ENCODE measurements around the gene IL4R. TPM values are rescaled to one million over a fixed set of nuclear protein-coding genes. Genes with fewer than 3 reads are reported as not detected.

Gene IL4R
- total and polyA plus RNA-seq, 7 donors, result 2.1 to 9.6 (median 6.5) TPM

GRCh38 chr16:27377666-27378485, 64.1 kb downstream of the IL4R start:
- 65 to 74% (median 67%) methylated on average over 4 of the region's 4 CpGs for WGBS, 3 donors
- intact Hi-C loops (cut with DNase I), result no loop called here
- peaks cover 0 to 1% (median 0%) of the 10 kb centered on the region in 3 donors for H3K27me3 ChIP-seq (ENCODE audit: insufficient read depth in 3 of 3, low read length in 2 of 3)
- no peak for TF ChIP-seq CTCF (IDR thresholded peaks at IDR 0.05)
- H3K4me1 ChIP-seq, result no peaks in the 10 kb centered on the region
- ATAC-seq (no peak), DNase-seq (no peak)
- no peaks in the 10 kb centered on the region for H3K36me3 ChIP-seq (ENCODE audit: insufficient read depth in 1 of 2, low read depth in 1 of 2)
- no peak overlapping the region for H3K27ac ChIP-seq
- H3K9me3 ChIP-seq, result no peaks in the 10 kb centered on the region
- no peak overlapping the region for H3K4me3 ChIP-seq

GRCh38 chr16:27378871-27379481, 65.2 kb downstream of the IL4R start:
- TF ChIP-seq CTCF (IDR thresholded peaks at IDR 0.05), result no peak
- H3K27ac ChIP-seq, result no peak overlapping the region
- no peaks in the 10 kb centered on the region for H3K36me3 ChIP-seq (ENCODE audit: insufficient read depth in 1 of 2, low read depth in 1 of 2)
- no peaks in the 10 kb centered on the region for H3K9me3 ChIP-seq
- intact Hi-C loops (cut with DNase I), result no loop called here
- 68 to 70% (median 69%) methylated on average over 11 of the region's 11 CpGs for WGBS, 3 donors
- ATAC-seq (no peak), DNase-seq (no peak)
- no peaks in the 10 kb centered on the region for H3K4me1 ChIP-seq
- peaks cover 0 to 1% (median 0%) of the 10 kb centered on the region in 3 donors for H3K27me3 ChIP-seq (ENCODE audit: insufficient read depth in 3 of 3, low read length in 2 of 3)
- H3K4me3 ChIP-seq, result no peak overlapping the region

GRCh38 chr16:27379919-27380318, 66.1 kb downstream of the IL4R start:
- TF ChIP-seq CTCF (IDR thresholded peaks at IDR 0.05), result no peak
- Histone ChIP-seq H3K4me1 (no peaks in the 10 kb centered on the region), H3K4me3 (no peak overlapping the region), H3K36me3 (ENCODE audit: insufficient read depth in 1 of 2, low read depth in 1 of 2) (no peaks in the 10 kb centered on the region), H3K27me3 (ENCODE audit: insufficient read depth in 3 of 3, low read length in 2 of 3) (peaks cover 0 to 1% (median 0%) of the 10 kb centered on the region in 3 donors), H3K9me3 (no peaks in the 10 kb centered on the region), H3K27ac (no peak overlapping the region)
- no peak for DNase-seq
- no peak for ATAC-seq
- intact Hi-C loops (cut with DNase I), result no loop called here
- WGBS, 3 donors, result 85 to 88% (median 85%) methylated on average over 9 of the region's 9 CpGs

GRCh38 chr16:27381236-27381635, 67.5 kb downstream of the IL4R start:
- no peaks in the 10 kb centered on the region for H3K36me3 ChIP-seq (ENCODE audit: insufficient read depth in 1 of 2, low read depth in 1 of 2)
- H3K27me3 ChIP-seq (ENCODE audit: insufficient read depth in 3 of 3, low read length in 2 of 3), result peaks cover 0 to 1% (median 0%) of the 10 kb centered on the region in 3 donors
- H3K9me3 ChIP-seq, result no peaks in the 10 kb centered on the region
- DNase-seq (no peak), ATAC-seq (no peak)
- no peak for TF ChIP-seq CTCF (IDR thresholded peaks at IDR 0.05)
- no peak overlapping the region for H3K4me3 ChIP-seq
- no peak overlapping the region for H3K27ac ChIP-seq
- intact Hi-C loops (cut with DNase I), result no loop called here
- no peaks in the 10 kb centered on the region for H3K4me1 ChIP-seq

All from psoas muscle (tissue), 8 donors.